HG03558 (cell line): Measurements from ENCODE around the gene MAP1S.
"Not testable (repeated sequence)": the region's sequence is repeated elsewhere in the genome, so short reads cannot be mapped to it uniquely, and the experiment has no call there.

ENCODE experiments used
- ATAC-seq: cut with Tn5 transposase; IDR thresholded peaks from one replicate; pipeline ENCODE4 v1.9.1; 2021; ENCODE audit warnings: moderate number of reproducible peaks; ENCODE audit not compliant: unreplicated experiment; ENCODE audit errors: extremely low read depth

Gene MAP1S

GRCh38 chr19:17783721-17784120 lies 64.4 kb downstream of the MAP1S start:
- not testable (repeated sequence) for ATAC-seq
